Measurements from ENCODE around the gene RPS8. TPM values are rescaled to one million over a fixed set of nuclear protein-coding genes. Genes with fewer than 3 reads are reported as not detected.

Gene RPS8
- total and polyA plus RNA-seq, 4 donors: 1,445 to 3,558 (median 1,692) TPM

GRCh38 chr1:44817771-44818495 lies 42.6 kb downstream of the RPS8 start:
- DNase-seq: no peak
- Histone ChIP-seq H3K9me3 (ENCODE audit: control insufficient read depth in 4 of 4, insufficient read depth in 3 of 4, low read length in 3 of 4) (no peaks in the 10 kb centered on the region), H3K27me3 (ENCODE audit: control insufficient read depth in 3 of 3, insufficient read depth in 3 of 3, low read length in 2 of 3) (no peaks in the 10 kb centered on the region), H3K9ac (ENCODE audit: insufficient read depth in 1 of 2, low read length in 2 of 2) (no peak overlapping the region), H3K4me1 (ENCODE audit: control insufficient read depth in 5 of 5, insufficient read depth in 5 of 5, low read length in 5 of 5) (peaks cover 0 to 30% (median 10%) of the 10 kb centered on the region in 5 donors), H3K36me3 (ENCODE audit: control insufficient read depth in 4 of 4, insufficient read depth in 4 of 4, low read length in 4 of 4) (no peaks in the 10 kb centered on the region), H3K4me3 (no peak overlapping the region), H3K27ac (ENCODE audit: low read depth in 1 of 2, low read length in 1 of 2) (no peak overlapping the region)
- TF ChIP-seq CTCF (IDR thresholded peaks at IDR 0.05; ENCODE audit: control extremely low read depth, extremely low read depth): no peak
- no peak for ATAC-seq (ENCODE audit: insufficient read depth, low FRiP score)
- WGBS, 2 donors: 95 to 96% methylated on average over 11 of the region's 11 CpGs

- Histone ChIP-seq H3K4me1 (ENCODE audit: control insufficient read depth in 5 of 5, insufficient read depth in 5 of 5, low read length in 5 of 5) (peaks cover 0 to 19% (median 4%) of the 10 kb centered on the region in 5 donors), H3K4me3 (peak overlapping the region; percentile 17), H3K27me3 (ENCODE audit: control insufficient read depth in 3 of 3, insufficient read depth in 3 of 3, low read length in 2 of 3) (no peaks in the 10 kb centered on the region), H3K9me3 (ENCODE audit: control insufficient read depth in 4 of 4, insufficient read depth in 3 of 4, low read length in 3 of 4) (no peaks in the 10 kb centered on the region), H3K36me3 (ENCODE audit: control insufficient read depth in 4 of 4, insufficient read depth in 4 of 4, low read length in 4 of 4) (no peaks in the 10 kb centered on the region), H3K27ac (ENCODE audit: low read depth in 1 of 2, low read length in 1 of 2) (peak overlapping the region; percentile 89 to 100), H3K9ac (ENCODE audit: insufficient read depth in 1 of 2, low read length in 2 of 2) (peak overlapping the region; percentile 28 to 97)
- WGBS, 2 donors: 0 to 1% methylated on average over 13 of the region's 13 CpGs
- peak in 1 of 3 donors; percentile 72 for DNase-seq
- ATAC-seq (ENCODE audit: insufficient read depth, low FRiP score): no peak
- no peak for TF ChIP-seq CTCF (IDR thresholded peaks at IDR 0.05; ENCODE audit: control extremely low read depth, extremely low read depth)
These were observed 43.9 kb downstream of the RPS8 start for GRCh38 chr1:44819196-44819607.

- TF ChIP-seq CTCF (IDR thresholded peaks at IDR 0.05; ENCODE audit: control extremely low read depth, extremely low read depth): no peak
- Histone ChIP-seq H3K9me3 (ENCODE audit: control insufficient read depth in 4 of 4, insufficient read depth in 3 of 4, low read length in 3 of 4) (no peaks in the 10 kb centered on the region), H3K27me3 (ENCODE audit: control insufficient read depth in 3 of 3, insufficient read depth in 3 of 3, low read length in 2 of 3) (no peaks in the 10 kb centered on the region), H3K9ac (ENCODE audit: insufficient read depth in 1 of 2, low read length in 2 of 2) (peak overlapping the region; percentile 67 to 97), H3K4me1 (ENCODE audit: control insufficient read depth in 5 of 5, insufficient read depth in 5 of 5, low read length in 5 of 5) (peaks cover 0 to 19% (median 1%) of the 10 kb centered on the region in 5 donors), H3K4me3 (peak overlapping the region; percentile 22), H3K27ac (ENCODE audit: low read depth in 1 of 2, low read length in 1 of 2) (peak overlapping the region; percentile 89 to 100), H3K36me3 (ENCODE audit: control insufficient read depth in 4 of 4, insufficient read depth in 4 of 4, low read length in 4 of 4) (no peaks in the 10 kb centered on the region)
- DNase-seq (peak; percentile 80 to 96 (median 92)), ATAC-seq (ENCODE audit: insufficient read depth, low FRiP score) (peak; percentile 88)
- WGBS, 2 donors: 0% methylated on average over 33 of the region's 33 CpGs
These were observed 44.4 kb downstream of the RPS8 start for GRCh38 chr1:44819608-44820327.

All from lung (tissue), 12 donors.